ENCODE data around the gene GORAB. TPM values are rescaled to one million over a fixed set of nuclear protein-coding genes. Genes with fewer than 3 reads are reported as not detected.

GORAB gene
- total and polyA plus RNA-seq, 2 of the 13 experiments (the other 11 are each of a cell fraction or from before 2014, with no cell fraction given) = 6.6 to 9.2 TPM

DNA sequence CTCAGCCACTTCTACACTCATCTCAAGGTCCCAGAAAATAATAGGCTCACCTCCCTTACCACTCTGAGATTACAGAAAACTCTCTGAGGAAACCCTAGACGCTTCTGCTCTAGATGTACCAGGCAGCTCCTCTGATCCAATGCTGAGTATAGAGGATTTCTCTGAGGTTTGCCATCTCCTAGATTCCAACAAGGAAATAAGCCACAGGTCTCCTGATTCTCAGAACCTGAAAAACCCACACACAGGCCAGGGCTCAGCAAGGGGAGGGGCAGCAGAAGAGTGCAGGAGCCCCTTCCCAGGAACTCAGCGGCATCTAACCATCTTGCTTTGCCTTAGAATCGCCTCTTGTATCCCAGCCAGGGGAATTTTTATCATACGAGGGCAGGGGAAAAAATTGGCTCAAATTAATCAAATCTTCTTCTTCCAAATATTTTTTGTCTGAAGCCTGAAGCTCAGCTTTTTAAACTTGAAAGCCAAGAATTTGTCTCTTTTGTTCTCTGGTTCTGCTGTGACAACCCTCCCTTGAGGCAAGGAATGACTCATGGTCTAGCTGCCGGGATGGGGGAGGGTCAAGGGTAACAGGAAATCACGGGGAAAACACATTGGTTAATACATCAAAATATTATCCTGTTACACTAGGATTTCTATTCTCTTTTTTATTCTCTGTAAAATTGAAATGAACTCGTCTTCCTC lies 30.8 kb downstream of the GORAB start (continued):
- TF ChIP-seq FOSL2 (CRISPR knock-in tag; IDR thresholded peaks at IDR 0.05) = peak; percentile 91
- peak; percentile 81; the same call in 1 of the 2 replicates for TF ChIP-seq ZNF281 (CRISPR knock-in tag; IDR thresholded peaks at IDR 0.05; ENCODE audit: borderline replicate concordance)
- no peak for TF ChIP-seq ZNF160 (CRISPR knock-in tag; IDR thresholded peaks at IDR 0.05)

GRCh38 chr1:170567214-170567613 lies 35.2 kb downstream of the GORAB start:
- CTCF ChIA-PET (ENCODE audit: low intra/inter-chr PET ratio, low total read pairs) = no interaction called here
- Histone ChIP-seq H3K27me3 (ENCODE audit: control insufficient read depth in 1 of 2, insufficient read depth in 2 of 2, low read length in 2 of 2) (no peaks in the 10 kb centered on the region), H3K4me3 (replicated peaks in 1 of 3; ENCODE audit: insufficient read depth in 1 of 3, low read depth in 2 of 3, low read length in 3 of 3) (no peak overlapping the region), H3K4me1 (ENCODE audit: insufficient read depth, low read length) (peaks cover 12% of the 10 kb centered on the region), H3K4me2 (ENCODE audit: low read depth, low read length) (no peak overlapping the region), H3K79me2 (ENCODE audit: insufficient read depth, low read length) (no peaks in the 10 kb centered on the region), H3K36me3 (replicated peaks in 1 of 2; ENCODE audit: control insufficient read depth in 1 of 2, insufficient read depth in 2 of 2, low read length in 2 of 2) (no peaks in the 10 kb centered on the region), H3K27ac (ENCODE audit: extremely low read length, insufficient read depth, low read length) (no peak overlapping the region), H2AFZ (ENCODE audit: low read length) (no peak overlapping the region), H3K9me3 (ENCODE audit: low read length) (no peaks in the 10 kb centered on the region), H4K20me1 (ENCODE audit: insufficient read depth, low read length) (no peaks in the 10 kb centered on the region), H3K9ac (ENCODE audit: insufficient read depth, low read depth, low read length) (no peak overlapping the region)
- ATAC-seq (no peak), FAIRE-seq (no peak), DNase-seq (ENCODE audit: low spot score) (no peak)
- in situ Hi-C loops (cut with HindIII; ENCODE audit: extremely low pct_ligation_motif_present, low pct_unique_long_range_greater_than_20kb) (no loop called here), intact Hi-C loops (cut with micrococcal nuclease; ENCODE audit: unreplicated experiment) (no loop called here)
- BruUV-seq (replicated peaks) = no TSS peak
- POLR2A ChIA-PET = no interaction called here
- WGBS (ENCODE audit: low lambda C conversion rate) = 0% methylated on average over 3 of the region's 3 CpGs
- TF ChIP-seq ZNF33B (CRISPR knock-in tag; IDR thresholded peaks at IDR 0.05) (no peak), ELF4 (CRISPR knock-in tag; IDR thresholded peaks at IDR 0.05; ENCODE audit: borderline replicate concordance) (no peak), BCL3 (CRISPR knock-in tag; IDR thresholded peaks at IDR 0.05) (no peak), ZNF18 (CRISPR knock-in tag; IDR thresholded peaks at IDR 0.05; ENCODE audit: insufficient replicate concordance) (no peak), MIXL1 (CRISPR knock-in tag; IDR thresholded peaks at IDR 0.05) (no peak), SKI (IDR thresholded peaks at IDR 0.05; ENCODE audit: partially characterized antibody) (no peak), ZNF24 (IDR thresholded peaks at IDR 0.05) (no peak), ESRRA (CRISPR knock-in tag; IDR thresholded peaks at IDR 0.05; ENCODE audit: low read depth) (no peak), ZSCAN12 (CRISPR knock-in tag; IDR thresholded peaks at IDR 0.05) (no peak), TCF7L2 (IDR thresholded peaks at IDR 0.05; ENCODE audit: low read depth, low read length) (no peak), LRRFIP1 (CRISPR knock-in tag; conservative IDR thresholded peaks at IDR 0.05) (no peak), ZNF510 (CRISPR knock-in tag; IDR thresholded peaks at IDR 0.05; ENCODE audit: low read depth) (no peak)

Measured in HepG2 (cell line).